NB4 (cell line): ENCODE measurements around the gene BARHL2.

Experiments used
- CTCF ChIP-seq: IDR thresholded peaks from one replicate; pipeline ENCODE4 v1.5.1; 2012; ENCODE audit warnings: low read depth, low read length
- MYC ChIP-seq: IDR thresholded peaks from 2 replicates; pipeline ENCODE4 v1.6.1; 2011; ENCODE audit warnings: low read depth, low read length
- POLR2A ChIP-seq: IDR thresholded peaks from 2 replicates; pipeline ENCODE4 v1.6.1; 2011; ENCODE audit warnings: mild to moderate bottlenecking; ENCODE audit not compliant: insufficient read length; ENCODE audit errors: extremely low read depth
- TF ChIP-seq, protein P1 (sequence below): IDR thresholded peaks from 2 replicates; pipeline ENCODE4 v1.6.1; 2011; ENCODE audit warnings: low read depth, low read length

DNA sequence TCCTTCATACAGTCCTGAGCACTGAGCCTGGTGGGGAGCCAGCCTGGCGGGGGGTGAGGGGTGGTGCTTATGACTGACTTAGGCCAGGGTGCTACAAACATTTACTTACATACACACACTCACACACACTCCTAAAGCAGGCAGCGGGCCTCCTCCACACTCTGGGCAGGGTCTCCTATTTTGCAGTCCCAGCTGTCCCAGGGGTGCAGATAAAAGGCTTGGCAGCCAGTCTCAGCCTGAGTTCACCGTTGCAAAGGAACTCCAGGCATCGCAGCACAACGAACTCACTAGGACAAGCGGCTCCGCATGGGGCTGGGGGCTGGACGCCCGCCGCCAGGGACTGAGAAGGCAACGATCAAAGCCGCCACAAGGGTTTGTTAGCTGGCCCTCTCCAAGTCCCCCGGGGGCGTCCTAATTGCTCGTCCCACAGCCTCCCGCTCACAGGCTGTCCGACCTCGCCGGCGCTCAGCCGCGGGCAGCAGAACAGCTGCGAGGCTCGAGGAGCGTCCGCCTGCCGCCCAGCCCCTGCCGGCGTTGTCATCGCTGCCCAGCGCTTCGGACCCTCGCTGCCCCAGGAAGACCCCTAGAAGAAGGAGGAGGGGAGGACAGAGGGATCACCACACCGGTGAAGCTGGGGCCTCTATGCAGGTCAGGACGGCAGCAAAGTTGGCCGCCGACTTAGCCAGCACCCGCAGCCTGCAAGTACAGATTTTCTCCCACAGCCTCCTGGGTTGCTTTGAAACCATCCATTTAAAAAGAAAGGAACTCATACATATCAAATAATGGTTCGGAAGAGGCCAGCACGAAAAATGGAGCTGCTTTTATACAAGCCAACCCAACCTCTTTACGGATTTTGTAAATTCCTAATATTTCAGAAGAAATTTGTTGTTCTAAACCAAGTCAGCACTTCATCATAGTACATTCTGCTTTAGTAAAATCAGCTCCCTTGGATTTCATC, 6.2 kb downstream of the BARHL2 start:
- TF ChIP-seq CTCF (no peak), POLR2A (no peak), MYC (no peak)
- TF ChIP-seq, protein P1, sequence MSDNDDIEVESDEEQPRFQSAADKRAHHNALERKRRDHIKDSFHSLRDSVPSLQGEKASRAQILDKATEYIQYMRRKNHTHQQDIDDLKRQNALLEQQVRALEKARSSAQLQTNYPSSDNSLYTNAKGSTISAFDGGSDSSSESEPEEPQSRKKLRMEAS: no peak
